Measurements from ENCODE around the gene NKX6-1.

DNA sequence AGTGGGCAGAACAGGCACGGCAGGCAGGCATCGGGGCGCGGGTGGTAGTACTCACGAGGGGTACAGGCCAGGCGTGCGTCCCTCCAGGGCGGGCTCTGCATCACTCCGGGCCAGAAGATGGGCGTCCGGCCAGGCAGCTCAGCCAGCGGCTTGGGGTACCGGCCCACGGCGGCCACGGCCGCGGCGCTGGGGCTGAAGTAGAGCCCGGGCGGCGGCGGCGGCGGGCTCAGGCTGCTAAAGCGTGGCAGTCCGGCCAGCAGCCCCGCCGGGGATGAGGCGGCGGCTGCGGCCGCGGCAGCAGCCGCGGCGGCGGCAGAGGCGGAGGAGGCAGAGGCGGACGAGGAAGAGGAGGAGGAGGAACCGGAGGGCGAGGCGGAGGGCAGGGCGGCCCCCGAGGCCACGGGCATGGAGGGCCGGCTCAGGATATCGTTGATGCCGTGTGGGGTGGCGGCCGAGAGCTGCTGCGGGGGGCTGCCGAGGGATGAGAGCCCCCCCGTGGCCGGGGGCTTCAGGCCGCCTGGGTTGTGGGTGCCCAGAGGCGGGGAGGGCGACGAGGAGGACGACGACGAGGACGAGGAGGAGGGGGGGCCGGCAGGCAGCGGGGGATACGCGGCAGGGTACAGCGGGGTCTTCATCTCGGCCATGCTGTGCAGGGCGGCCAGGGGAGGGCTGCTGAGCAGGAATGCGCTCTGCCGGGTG, 1.4 kb downstream of the NKX6-1 start:
- no peak for TF ChIP-seq GATA2 (IDR thresholded peaks at IDR 0.05; ENCODE audit: low read depth, low read length)
- TF ChIP-seq GATA3 (IDR thresholded peaks at IDR 0.05; ENCODE audit: low read depth, low read length), result no peak
